ENCODE data around the gene PPP2R2D. TPM values are rescaled to one million over a fixed set of nuclear protein-coding genes. Genes with fewer than 3 reads are reported as not detected.

PPP2R2D gene
- total RNA-seq, 4 donors from 2014 or later = 39.2 to 79.0 (median 52.9) TPM

DNA sequence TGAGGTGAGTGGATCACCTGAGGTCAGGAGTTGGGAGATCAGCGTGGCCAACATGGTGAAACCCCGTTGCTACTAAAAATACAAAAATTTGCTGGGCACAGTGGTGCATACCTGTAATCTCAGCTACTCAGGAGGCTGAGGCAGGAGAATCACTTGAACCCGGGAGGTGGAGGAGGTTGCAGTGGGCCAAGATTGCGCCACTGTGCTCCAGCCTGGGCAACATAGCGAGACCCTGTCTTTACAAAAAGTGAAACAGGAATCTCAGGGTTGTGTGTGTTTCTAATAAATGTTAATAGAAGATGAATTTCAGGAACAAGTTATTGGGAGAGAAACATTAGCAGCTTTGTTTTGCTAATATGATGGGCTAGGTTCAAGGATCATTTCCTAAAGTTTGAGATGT lies 19.9 kb downstream of the PPP2R2D start:
- H3K36me3 ChIP-seq = no peaks in the 10 kb centered on the region
- 78 to 96% methylated on average over 5 of the region's 5 CpGs for WGBS, 2 donors (ENCODE audit: low coverage in 1 of 2)
- H3K27ac ChIP-seq = no peak overlapping the region
- H3K27me3 ChIP-seq = no peaks in the 10 kb centered on the region
- peaks cover 0 to 4% (median 0%) of the 10 kb centered on the region in 4 donors for H3K4me1 ChIP-seq
- H3K4me3 ChIP-seq = no peak overlapping the region
- H3K9me3 ChIP-seq = peaks cover 5 to 8% of the 10 kb centered on the region in 2 donors
- in situ Hi-C loops (cut with MboI; ENCODE audit: low pct_ligation_motif_present in 1 of 4, low pct_unique_long_range_greater_than_20kb in 1 of 4, low sequenced_read_pairs in 3 of 4) = no loop called here
- TF ChIP-seq EP300 (IDR thresholded peaks at IDR 0.05; ENCODE audit: low read depth) = no peak
- TF ChIP-seq, protein P1, sequence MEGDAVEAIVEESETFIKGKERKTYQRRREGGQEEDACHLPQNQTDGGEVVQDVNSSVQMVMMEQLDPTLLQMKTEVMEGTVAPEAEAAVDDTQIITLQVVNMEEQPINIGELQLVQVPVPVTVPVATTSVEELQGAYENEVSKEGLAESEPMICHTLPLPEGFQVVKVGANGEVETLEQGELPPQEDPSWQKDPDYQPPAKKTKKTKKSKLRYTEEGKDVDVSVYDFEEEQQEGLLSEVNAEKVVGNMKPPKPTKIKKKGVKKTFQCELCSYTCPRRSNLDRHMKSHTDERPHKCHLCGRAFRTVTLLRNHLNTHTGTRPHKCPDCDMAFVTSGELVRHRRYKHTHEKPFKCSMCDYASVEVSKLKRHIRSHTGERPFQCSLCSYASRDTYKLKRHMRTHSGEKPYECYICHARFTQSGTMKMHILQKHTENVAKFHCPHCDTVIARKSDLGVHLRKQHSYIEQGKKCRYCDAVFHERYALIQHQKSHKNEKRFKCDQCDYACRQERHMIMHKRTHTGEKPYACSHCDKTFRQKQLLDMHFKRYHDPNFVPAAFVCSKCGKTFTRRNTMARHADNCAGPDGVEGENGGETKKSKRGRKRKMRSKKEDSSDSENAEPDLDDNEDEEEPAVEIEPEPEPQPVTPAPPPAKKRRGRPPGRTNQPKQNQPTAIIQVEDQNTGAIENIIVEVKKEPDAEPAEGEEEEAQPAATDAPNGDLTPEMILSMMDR (IDR thresholded peaks at IDR 0.05) = no peak
- no peak for TF ChIP-seq POLR2A (IDR thresholded peaks at IDR 0.05)
- TF ChIP-seq POLR2AphosphoS5 (IDR thresholded peaks at IDR 0.05) = no peak
- intact Hi-C loops (cut with DNase I; ENCODE audit: low total_unique reads) = no loop called here
- no peak for DNase-seq

DNA sequence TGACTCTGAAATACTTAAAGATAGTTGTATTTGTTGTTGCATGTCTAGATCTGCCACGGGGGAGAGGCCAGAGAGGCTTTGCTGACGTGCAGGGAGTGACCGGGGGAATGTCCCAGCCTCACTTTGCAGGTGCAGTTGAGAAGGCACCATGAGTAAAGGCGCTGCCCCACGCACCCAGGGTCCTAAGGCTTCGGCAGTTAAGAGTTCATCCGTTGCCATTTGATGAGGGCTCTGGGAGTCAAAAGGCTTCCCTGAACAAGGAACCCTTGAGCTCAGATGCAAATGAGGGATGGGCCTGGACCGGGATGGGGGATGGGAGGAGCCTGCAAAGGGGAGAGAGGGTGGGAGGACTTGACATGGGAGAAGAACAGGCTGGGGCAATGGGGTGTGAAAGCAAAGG lies 20.4 kb downstream of the PPP2R2D start:
- intact Hi-C loops (cut with DNase I; ENCODE audit: low total_unique reads) (no loop called here), in situ Hi-C loops (cut with MboI; ENCODE audit: low pct_ligation_motif_present in 1 of 4, low pct_unique_long_range_greater_than_20kb in 1 of 4, low sequenced_read_pairs in 3 of 4) (no loop called here)
- Histone ChIP-seq H3K9me3 (peaks cover 5 to 8% of the 10 kb centered on the region in 2 donors), H3K36me3 (no peaks in the 10 kb centered on the region), H3K27ac (no peak overlapping the region), H3K27me3 (no peaks in the 10 kb centered on the region), H3K4me1 (peaks cover 0 to 4% (median 0%) of the 10 kb centered on the region in 4 donors), H3K4me3 (no peak overlapping the region)
- 77 to 78% methylated on average over 6 to 8 of the region's 8 CpGs for WGBS, 2 donors (ENCODE audit: low coverage in 1 of 2)
- DNase-seq = no peak
- TF ChIP-seq EP300 (IDR thresholded peaks at IDR 0.05; ENCODE audit: low read depth) (no peak), POLR2AphosphoS5 (IDR thresholded peaks at IDR 0.05) (no peak), POLR2A (IDR thresholded peaks at IDR 0.05) (no peak)
- TF ChIP-seq, protein P1 (IDR thresholded peaks at IDR 0.05) = no peak

DNA sequence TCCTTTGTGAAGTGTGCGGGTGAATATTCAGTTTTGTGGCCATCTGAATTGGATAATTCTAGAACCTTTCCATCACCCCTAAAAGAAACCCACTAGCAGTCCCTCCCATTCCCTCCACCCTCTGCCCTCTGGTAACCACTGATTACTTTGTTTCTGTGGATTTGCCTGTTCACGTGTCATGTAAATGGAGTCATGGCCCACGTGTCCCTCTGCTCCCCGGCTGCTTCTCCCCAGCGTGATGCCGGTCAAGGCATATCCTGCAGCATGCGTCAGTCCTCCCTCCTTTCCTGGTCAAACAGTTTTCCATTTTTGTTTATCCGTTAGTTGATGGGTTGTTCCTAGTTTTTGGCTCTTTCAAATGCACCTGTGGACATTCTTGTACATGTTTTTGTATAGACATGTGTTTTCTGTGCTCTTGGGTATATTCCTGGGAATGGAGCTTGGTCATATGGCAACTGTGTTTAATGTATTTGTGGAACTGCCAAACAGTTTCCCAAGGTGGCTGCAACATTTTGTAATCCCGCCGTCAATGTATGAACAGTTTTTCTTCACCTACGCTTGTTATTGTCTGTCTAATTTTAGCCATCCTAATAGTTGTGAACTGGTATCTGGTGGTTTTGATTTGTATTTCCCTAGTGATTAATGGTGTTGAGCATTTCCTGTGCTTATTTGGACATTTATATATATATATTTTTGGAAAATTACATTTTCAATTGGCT lies 22.4 kb downstream of the PPP2R2D start:
- no peak for DNase-seq
- Histone ChIP-seq H3K27me3 (no peaks in the 10 kb centered on the region), H3K27ac (no peak overlapping the region), H3K4me3 (no peak overlapping the region), H3K4me1 (peaks cover 0 to 4% (median 2%) of the 10 kb centered on the region in 4 donors), H3K9me3 (peaks cover 5 to 8% of the 10 kb centered on the region in 2 donors), H3K36me3 (no peaks in the 10 kb centered on the region)
- no peak for TF ChIP-seq POLR2AphosphoS5 (IDR thresholded peaks at IDR 0.05)
- TF ChIP-seq, protein P1 (IDR thresholded peaks at IDR 0.05) = no peak
- TF ChIP-seq POLR2A (IDR thresholded peaks at IDR 0.05) = no peak
- no peak for TF ChIP-seq EP300 (IDR thresholded peaks at IDR 0.05; ENCODE audit: low read depth)
- in situ Hi-C loops (cut with MboI; ENCODE audit: low pct_ligation_motif_present in 1 of 4, low pct_unique_long_range_greater_than_20kb in 1 of 4, low sequenced_read_pairs in 3 of 4) (no loop called here), intact Hi-C loops (cut with DNase I; ENCODE audit: low total_unique reads) (no loop called here)
- 92 to 97% methylated on average over 11 of the region's 11 CpGs for WGBS, 2 donors (ENCODE audit: low coverage in 1 of 2)

DNA sequence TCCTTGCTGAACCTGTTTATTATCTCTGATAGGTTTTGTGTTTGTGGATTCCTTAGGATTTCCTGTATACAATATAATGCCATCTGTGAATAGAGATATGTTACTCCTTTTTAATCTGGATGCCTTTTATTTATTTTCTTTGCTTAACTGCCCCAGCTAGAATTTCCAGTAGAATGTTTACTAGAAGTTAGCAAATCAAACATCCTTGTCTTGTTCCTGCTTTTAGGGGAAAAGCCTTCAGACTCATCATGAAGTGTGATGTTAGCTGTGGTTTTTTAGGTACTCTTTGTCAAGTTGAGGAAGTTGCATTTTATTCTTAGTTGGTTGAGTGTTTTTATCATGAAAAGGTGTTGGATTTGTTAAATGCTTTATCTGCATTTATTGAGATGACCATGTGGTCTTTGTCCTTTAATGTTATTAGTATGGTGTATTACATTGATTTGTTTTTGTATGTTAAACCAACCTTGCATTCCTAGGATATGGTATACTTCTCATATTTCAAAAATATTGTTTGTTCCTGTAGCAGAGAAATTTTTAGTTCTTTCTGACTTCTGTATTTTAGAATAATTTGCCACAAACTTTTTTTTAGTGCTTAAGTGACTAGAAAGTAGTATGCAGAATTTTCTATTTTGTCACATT lies 24.3 kb downstream of the PPP2R2D start:
- DNase-seq = no peak
- intact Hi-C loops (cut with DNase I; ENCODE audit: low total_unique reads) = no loop called here

More for the DNA sequence above, 24.3 kb downstream of the PPP2R2D start:
- Histone ChIP-seq H3K9me3 (peaks cover 5 to 8% of the 10 kb centered on the region in 2 donors), H3K36me3 (no peaks in the 10 kb centered on the region), H3K4me3 (no peak overlapping the region), H3K4me1 (peaks cover 0 to 13% (median 2%) of the 10 kb centered on the region in 4 donors), H3K27ac (no peak overlapping the region), H3K27me3 (no peaks in the 10 kb centered on the region)
- TF ChIP-seq POLR2A (IDR thresholded peaks at IDR 0.05) = no peak
- no peak for TF ChIP-seq POLR2AphosphoS5 (IDR thresholded peaks at IDR 0.05)
- TF ChIP-seq, protein P1 (IDR thresholded peaks at IDR 0.05) = no peak
- TF ChIP-seq EP300 (IDR thresholded peaks at IDR 0.05; ENCODE audit: low read depth) = no peak
- in situ Hi-C loops (cut with MboI; ENCODE audit: low pct_ligation_motif_present in 1 of 4, low pct_unique_long_range_greater_than_20kb in 1 of 4, low sequenced_read_pairs in 3 of 4) = no loop called here

Measured in transverse colon (tissue), 4 donors.